Measurements from ENCODE around the gene FMNL2.

FMNL2 gene

DNA sequence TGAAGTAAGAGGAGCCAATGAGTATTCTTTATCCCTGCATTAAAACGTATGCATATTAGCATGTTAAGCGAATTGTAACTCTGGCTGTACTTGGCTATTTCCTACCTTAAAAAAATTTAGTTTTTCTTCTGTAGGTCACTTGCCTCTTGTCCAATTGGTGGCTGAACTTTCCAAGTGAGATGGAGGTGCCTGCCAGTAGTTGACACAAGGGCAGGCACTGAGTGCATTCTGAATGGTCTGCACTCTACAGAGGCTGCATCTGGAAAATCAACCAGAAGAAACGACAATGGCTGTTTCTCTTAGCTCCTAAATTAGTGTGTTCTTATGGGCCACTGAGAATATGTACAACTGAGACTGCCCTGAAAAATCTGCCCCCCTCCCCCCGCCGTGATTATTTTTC, 221.5 kb downstream of the FMNL2 start:
- no peak for DNase-seq (ENCODE audit: low read depth in 2 of 2)

DNA sequence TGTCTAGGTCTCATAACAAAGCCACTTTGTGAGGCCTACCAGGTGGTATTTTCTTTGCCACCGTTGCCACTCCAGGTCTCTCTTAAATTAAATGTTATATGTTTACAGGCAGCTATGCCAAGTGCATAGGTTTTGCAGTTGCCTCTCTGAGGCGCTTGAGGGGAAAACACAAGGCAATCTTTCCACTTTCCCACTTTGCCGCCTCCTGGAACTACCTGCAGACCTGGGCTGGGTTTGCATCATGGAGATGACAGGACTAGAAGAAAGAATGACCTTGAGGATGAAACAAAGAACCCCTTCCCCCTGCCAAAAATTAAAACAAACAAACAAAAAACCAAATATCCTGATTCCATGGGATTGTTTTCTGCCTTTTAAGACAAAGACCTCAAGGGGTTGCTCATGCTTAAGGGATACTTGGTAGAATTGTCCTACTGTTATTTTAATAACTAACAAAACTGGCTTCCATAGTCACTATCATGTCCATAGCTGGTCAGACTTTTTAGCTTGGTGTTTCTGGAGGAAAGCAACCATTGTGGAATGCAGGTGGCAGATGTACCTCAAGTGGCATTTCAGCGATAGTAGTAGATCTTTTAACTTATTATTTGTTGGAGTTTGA, 222.4 kb downstream of the FMNL2 start:
- no peak for DNase-seq (ENCODE audit: low read depth in 2 of 2)

DNA sequence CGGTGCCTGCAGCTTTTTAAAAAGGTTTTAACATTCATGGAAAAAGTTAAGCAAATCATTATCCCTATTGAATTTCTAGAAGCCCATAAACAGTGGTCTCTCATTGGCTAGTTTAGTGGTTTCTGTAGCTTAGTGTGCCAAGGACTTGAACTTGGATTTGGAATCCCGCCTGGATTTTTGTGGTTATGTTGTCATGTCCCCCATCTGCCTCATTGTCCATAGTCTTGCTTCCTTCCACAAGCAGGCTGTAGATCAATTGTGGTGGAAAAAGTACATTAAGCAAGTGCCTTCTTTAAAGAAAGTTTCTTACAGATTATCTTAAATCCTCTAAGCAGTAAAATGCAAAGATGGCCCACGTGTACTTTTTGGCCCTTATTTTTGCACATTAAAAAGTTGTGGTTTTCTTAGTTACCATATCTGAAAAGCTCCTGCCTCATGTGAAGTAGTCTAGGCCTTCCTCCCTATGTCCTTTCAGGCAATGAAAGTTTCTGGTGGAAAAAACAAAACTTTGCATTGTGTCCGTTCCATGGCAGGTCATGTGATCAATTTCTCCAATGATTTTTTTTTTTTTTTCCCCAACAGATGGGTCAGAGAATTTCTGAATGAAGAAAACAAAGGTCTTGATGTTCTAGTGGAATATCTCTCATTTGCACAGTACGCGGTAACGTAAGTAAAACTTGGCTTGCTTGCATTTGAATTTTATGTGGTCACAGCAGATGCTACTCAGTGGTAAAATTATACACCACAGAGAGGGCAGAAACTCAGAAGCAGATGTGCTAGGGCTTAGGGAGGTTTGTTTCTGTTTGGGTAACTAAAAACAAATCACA, 223.4 kb downstream of the FMNL2 start:
- DNase-seq (ENCODE audit: low read depth in 2 of 2), result peak; percentile 95

DNA sequence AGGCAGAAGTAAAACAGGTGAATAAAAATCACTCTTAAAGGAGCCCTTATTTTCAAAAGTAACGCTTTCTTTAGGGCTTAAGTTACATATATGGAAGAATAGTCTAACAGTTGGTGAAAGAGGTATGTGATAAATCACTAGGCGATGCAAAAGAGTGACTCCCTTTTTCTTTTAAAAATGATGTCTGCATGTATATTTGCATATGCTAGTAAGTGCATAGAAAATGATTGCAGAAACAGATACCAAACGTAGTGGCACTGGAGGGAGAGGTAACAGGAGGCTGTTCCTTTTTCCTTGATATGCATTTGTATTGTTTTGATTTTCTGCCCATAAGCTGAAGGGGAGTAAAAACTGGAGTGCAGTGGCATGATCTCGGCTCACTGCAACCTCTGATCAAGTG, 224.0 kb downstream of the FMNL2 start:
- DNase-seq (ENCODE audit: low read depth in 2 of 2), result no peak

- peak; percentile 86 to 87 for DNase-seq (ENCODE audit: low read depth in 2 of 2)
Observed at GRCh38 chr2:152560166-152560565, 225.2 kb downstream of the FMNL2 start.

GRCh38 chr2:152560873-152561595, 226.1 kb downstream of the FMNL2 start:
- DNase-seq (ENCODE audit: low read depth in 2 of 2), result no peak

GRCh38 chr2:152562198-152562884, 227.4 kb downstream of the FMNL2 start:
- DNase-seq (ENCODE audit: low read depth in 2 of 2), result no peak

DNA sequence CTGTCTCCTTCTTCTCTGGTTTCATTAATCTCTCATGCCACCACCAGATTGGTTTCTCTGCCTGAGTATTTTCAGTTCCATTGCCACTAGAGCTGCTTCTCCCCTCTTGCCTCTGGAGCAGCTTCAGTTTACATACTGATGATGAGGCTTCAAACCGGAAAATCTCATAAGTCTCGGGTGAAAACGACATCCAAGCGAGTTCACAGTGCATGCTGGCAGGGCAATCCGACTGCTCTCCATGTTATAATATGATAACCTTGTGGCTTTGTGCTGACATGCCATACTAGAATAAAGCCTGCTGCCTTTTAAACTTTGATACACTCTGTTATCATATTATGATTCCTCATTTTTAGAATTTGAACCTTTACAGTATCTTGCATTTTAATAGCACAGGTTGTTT, 228.8 kb downstream of the FMNL2 start:
- no peak for DNase-seq (ENCODE audit: low read depth in 2 of 2)

GRCh38 chr2:152564754-152565551, 230.0 kb downstream of the FMNL2 start:
- DNase-seq (ENCODE audit: low read depth in 2 of 2), result no peak

GRCh38 chr2:152565884-152566727, 231.1 kb downstream of the FMNL2 start:
- no peak for DNase-seq (ENCODE audit: low read depth in 2 of 2)

- no peak for DNase-seq (ENCODE audit: low read depth in 2 of 2)
Observed at GRCh38 chr2:152566728-152567069, 231.7 kb downstream of the FMNL2 start.

DNA sequence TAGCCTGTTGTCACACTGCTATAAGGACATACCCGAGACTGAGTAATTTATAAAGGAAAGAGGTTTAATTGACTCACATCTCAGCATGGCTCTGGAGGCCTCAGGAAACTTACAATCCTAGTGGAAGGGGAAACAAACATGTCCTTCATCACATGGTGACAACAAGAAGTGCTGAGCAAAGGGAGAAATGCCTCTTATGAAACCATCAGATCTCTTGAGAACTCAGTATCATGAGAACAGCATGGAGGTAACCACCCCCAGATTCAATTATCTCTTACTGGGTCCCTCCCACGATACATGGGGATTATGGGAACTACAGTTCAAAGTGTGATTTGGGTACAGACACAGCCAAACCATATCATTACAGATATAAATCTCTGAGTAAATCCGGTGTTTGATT, 233.6 kb downstream of the FMNL2 start:
- no peak for DNase-seq (ENCODE audit: low read depth in 2 of 2)

GRCh38 chr2:152569186-152569585, 234.2 kb downstream of the FMNL2 start:
- no peak for DNase-seq (ENCODE audit: low read depth in 2 of 2)

DNA sequence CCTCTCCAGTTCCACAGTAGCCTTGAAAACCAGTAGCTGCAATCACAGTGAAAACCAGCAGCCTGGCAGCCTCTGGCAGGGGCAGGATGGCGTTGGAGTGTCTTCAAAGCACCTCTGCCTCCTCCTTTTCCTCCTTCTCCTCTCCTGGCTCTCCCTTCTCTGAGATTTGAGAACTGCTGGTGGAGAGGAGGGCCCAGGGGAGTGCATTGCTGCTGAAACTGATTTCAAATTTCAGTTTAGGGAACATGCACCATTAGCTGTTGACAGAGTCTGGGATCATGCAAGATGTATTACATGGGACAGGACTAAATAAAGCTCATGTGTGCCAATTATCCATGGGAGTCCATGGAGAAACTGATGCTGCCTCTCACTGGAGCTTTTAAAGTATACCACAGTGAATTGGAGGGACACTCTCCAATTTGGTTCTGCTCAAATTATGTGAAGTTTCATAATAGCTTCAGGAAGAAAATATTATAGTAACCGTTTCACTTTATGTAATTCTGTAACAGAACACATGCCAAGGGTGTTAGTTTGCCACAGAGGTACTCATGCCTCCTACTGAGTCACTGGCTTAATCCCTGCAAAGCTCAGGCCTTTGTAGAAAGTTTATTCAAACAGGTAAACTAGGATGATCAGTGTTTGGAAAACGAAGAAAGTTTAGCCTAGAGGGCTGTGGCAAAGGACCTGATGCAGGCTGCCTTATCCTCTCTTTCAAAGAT, 236.2 kb downstream of the FMNL2 start:
- no peak for DNase-seq (ENCODE audit: low read depth in 2 of 2)

- no peak for DNase-seq (ENCODE audit: low read depth in 2 of 2)
Observed at GRCh38 chr2:152572031-152572430, 237.1 kb downstream of the FMNL2 start.

- DNase-seq (ENCODE audit: low read depth in 2 of 2), result peak in 1 of 2 experiments; percentile 54
Observed at GRCh38 chr2:152573168-152573567, 238.2 kb downstream of the FMNL2 start.

DNA sequence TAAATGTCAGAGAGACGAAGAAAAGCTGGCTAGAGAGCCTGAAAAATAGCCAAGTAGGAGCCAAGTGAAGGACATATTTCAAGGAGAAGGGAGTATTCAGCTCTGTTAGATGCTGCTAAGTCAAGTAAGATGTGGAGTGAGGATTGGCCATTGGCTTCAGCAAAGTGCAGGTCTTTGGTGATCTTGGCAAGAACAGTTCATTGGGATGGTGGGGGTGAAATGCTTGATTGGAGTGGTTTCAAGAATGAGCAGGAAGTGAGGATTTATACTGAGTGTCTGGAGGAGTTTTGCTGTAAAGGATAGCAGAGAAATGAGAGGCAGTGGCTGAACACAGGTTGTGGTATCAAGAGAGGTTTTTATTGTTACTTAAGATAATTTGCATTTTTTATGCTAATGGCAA, 242.6 kb downstream of the FMNL2 start:
- DNase-seq (ENCODE audit: low read depth in 2 of 2), result no peak

DNA sequence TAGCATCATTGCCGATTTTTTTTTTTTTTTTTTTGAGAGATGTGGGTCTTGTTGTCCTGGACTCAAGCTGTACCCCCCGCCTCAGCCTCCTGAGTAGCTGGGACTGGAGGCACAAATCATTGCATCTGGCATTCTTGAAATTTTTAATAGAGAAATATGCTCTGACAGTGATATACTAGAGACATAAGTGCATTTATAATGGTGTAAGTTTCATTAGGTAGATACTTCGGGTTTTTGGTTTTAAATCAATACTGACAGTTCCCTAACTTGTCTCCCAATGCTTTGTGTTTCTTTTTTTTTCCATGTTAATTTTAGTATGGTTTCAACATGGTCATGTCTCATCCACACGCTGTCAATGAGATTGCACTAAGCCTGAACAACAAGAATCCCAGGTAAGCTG, 243.6 kb downstream of the FMNL2 start:
- DNase-seq (ENCODE audit: low read depth in 2 of 2), result no peak

DNA sequence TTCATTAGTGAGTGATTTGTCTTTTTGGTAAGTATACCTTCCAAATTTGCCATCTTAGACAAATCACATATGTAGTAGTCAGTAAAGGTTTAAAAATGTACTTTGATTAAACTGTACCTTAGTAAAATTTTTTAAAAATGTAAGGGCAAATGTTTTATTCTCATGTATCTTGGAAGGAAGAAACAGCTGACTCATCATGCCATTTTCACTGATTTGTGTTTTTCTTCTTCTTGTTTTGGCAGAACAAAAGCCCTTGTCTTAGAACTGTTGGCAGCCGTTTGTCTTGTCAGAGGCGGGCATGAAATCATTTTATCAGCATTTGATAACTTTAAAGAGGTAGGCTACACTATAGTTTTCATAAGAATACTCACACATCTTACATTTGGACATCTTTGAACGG, 245.7 kb downstream of the FMNL2 start:
- no peak for DNase-seq (ENCODE audit: low read depth in 2 of 2)

DNA sequence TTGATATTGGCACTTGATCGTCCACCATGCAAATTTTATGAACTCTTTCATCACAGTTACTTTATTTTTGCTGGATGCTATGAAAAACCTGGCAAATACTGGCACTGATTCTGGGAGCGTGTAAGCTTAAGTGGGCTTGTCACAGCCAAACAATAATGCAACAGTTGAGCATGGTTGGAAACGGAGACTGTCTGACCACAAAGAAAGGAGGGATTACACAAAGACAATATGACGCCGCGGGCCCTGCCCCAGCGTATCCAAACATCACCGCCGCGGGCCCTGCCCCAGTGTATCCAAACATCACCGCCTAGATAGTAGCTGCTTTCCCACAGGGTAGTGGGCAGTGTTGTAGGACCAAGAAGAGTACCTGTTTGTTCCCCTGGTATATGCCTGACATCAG, 246.4 kb downstream of the FMNL2 start:
- DNase-seq (ENCODE audit: low read depth in 2 of 2), result no peak
